ENCODE results near the gene SUPT6H. TPM values are rescaled to one million over a fixed set of nuclear protein-coding genes. Genes with fewer than 3 reads are reported as not detected.

Gene SUPT6H
- total and polyA plus RNA-seq, 9 of the 15 experiments (the other 6 are each of a cell fraction or from before 2014, with no cell fraction given): 1.7 to 77.7 (median 49.2) TPM

DNA sequence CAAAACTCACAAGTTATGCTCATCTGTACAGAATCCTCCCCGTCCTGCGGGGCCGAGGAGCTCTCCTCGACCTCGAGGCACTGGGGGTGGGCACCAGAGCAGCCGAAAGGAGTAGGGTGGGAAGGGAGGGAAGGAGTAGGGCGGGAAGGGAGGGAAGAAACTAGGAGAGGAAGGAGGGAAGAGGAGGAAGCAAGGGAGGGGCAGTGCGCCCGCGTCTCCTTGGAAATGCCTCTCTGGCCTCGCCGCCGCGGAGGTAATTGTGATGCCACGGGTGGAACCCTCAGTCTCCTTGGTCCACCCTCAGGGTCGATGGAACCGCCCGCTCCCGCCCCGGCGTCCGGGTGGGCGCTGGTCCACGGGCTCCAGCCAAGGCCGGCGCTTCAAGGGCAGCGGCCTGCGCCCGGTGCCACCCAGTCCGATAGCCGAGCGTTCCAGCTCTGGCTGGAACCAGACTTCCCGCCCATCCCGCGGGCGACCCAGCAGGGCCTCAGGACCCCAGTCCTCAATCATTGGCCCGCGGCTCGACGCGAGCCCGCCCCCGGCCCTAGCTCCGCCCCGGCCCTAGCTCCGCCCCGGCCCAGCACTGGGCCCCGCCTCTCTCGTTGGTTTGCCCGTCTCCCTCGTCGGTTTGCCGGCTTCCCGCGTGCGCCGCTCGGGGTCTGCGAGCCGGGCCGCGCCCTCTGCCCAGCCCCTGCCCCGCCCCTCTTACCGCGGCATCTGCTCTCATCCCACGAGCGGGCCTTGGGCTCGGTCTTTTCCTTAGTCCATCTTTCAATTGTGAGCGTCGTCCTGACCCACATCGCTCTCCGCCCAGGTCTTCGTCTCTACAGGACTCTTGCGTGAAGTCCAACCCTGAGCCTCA, 49.1 kb downstream of the SUPT6H start (continued):
- peak; percentile 77; the same call in 1 of the 2 replicates for TF ChIP-seq ETV5 (CRISPR knock-in tag; IDR thresholded peaks at IDR 0.05; ENCODE audit: low read depth)
- peak; percentile 85 for TF ChIP-seq SP1 (CRISPR knock-in tag; IDR thresholded peaks at IDR 0.05)
- TF ChIP-seq PTTG1 (tag; IDR thresholded peaks at IDR 0.05; ENCODE audit: low read depth): no peak
- TF ChIP-seq MCM3 (IDR thresholded peaks at IDR 0.05): no peak
- TF ChIP-seq CXXC5 (CRISPR knock-in tag; IDR thresholded peaks at IDR 0.05): peak; percentile 96
- no peak for TF ChIP-seq TCF7 (IDR thresholded peaks at IDR 0.05; ENCODE audit: borderline replicate concordance)
- TF ChIP-seq, protein P1, sequence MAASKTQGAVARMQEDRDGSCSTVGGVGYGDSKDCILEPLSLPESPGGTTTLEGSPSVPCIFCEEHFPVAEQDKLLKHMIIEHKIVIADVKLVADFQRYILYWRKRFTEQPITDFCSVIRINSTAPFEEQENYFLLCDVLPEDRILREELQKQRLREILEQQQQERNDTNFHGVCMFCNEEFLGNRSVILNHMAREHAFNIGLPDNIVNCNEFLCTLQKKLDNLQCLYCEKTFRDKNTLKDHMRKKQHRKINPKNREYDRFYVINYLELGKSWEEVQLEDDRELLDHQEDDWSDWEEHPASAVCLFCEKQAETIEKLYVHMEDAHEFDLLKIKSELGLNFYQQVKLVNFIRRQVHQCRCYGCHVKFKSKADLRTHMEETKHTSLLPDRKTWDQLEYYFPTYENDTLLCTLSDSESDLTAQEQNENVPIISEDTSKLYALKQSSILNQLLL (CRISPR knock-in tag; IDR thresholded peaks at IDR 0.05; ENCODE audit: borderline replicate concordance): no peak
- no peak for TF ChIP-seq PRPF4 (IDR thresholded peaks at IDR 0.05; ENCODE audit: insufficient read depth, low read depth, low read length, poor library complexity, severe bottlenecking)
- TF ChIP-seq IRF9 (tag; IDR thresholded peaks at IDR 0.05): no peak
- peak; percentile 37; the same call in 1 of the 2 replicates for TF ChIP-seq ZNF263 (CRISPR knock-in tag; IDR thresholded peaks at IDR 0.05; ENCODE audit: borderline replicate concordance)
- TF ChIP-seq LEF1 (IDR thresholded peaks at IDR 0.05): no peak
- TF ChIP-seq, protein P2, sequence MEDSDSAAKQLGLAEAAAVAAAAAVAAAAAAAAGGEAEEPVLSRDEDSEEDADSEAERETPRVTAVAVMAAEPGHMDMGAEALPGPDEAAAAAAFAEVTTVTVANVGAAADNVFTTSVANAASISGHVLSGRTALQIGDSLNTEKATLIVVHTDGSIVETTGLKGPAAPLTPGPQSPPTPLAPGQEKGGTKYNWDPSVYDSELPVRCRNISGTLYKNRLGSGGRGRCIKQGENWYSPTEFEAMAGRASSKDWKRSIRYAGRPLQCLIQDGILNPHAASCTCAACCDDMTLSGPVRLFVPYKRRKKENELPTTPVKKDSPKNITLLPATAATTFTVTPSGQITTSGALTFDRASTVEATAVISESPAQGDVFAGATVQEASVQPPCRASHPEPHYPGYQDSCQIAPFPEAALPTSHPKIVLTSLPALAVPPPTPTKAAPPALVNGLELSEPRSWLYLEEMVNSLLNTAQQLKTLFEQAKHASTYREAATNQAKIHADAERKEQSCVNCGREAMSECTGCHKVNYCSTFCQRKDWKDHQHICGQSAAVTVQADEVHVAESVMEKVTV (CRISPR knock-in tag; IDR thresholded peaks at IDR 0.05): no peak
- TF ChIP-seq CGGBP1 (CRISPR knock-in tag; IDR thresholded peaks at IDR 0.05): 0 out of 2 replicates have a peak, but pooled peaks have one; percentile 66
- TF ChIP-seq ZNF239 (CRISPR knock-in tag; IDR thresholded peaks at IDR 0.05): no peak
- no peak for TF ChIP-seq NR0B1 (IDR thresholded peaks at IDR 0.05; ENCODE audit: partially characterized antibody)
- no peak for TF ChIP-seq NR3C1 (CRISPR knock-in tag; IDR thresholded peaks at IDR 0.05)
- no peak for TF ChIP-seq TCF7L2 (IDR thresholded peaks at IDR 0.05; ENCODE audit: low read depth, low read length)

All from K562 (cell line).